HG03139 (cell line): Measurements from ENCODE around the gene MCUR1.
"Not testable (repeated sequence)": the region's sequence is repeated elsewhere in the genome, so short reads cannot be mapped to it uniquely, and the experiment has no call there.

ENCODE experiments used
- ATAC-seq: cut with Tn5 transposase; IDR thresholded peaks from one replicate; pipeline ENCODE4 v1.9.1; 2021; ENCODE audit not compliant: unreplicated experiment

MCUR1 gene

GRCh38 chr6:13780162-13780561 lies 34.2 kb downstream of the MCUR1 start:
- not testable (repeated sequence) for ATAC-seq

GRCh38 chr6:13778028-13778427 lies 36.3 kb downstream of the MCUR1 start:
- ATAC-seq, result no peak

- ATAC-seq, result no peak
These were observed 37.8 kb downstream of the MCUR1 start for GRCh38 chr6:13776602-13777001.

GRCh38 chr6:13775466-13775865 lies 38.9 kb downstream of the MCUR1 start:
- ATAC-seq, result not testable (repeated sequence)

- not testable (repeated sequence) for ATAC-seq
These were observed 41.9 kb downstream of the MCUR1 start for GRCh38 chr6:13772358-13773030.

GRCh38 chr6:13769655-13770053 lies 44.7 kb downstream of the MCUR1 start:
- no peak for ATAC-seq

- ATAC-seq, result no peak
These were observed 45.2 kb downstream of the MCUR1 start for GRCh38 chr6:13769034-13769654.

GRCh38 chr6:13767121-13767808 lies 47.1 kb downstream of the MCUR1 start:
- no peak for ATAC-seq

- no peak for ATAC-seq
These were observed 48.1 kb downstream of the MCUR1 start for GRCh38 chr6:13766201-13766634.

- no peak for ATAC-seq
These were observed 48.8 kb downstream of the MCUR1 start for GRCh38 chr6:13765570-13765969.

GRCh38 chr6:13764996-13765395 lies 49.4 kb downstream of the MCUR1 start:
- no peak for ATAC-seq

GRCh38 chr6:13763740-13764381 lies 50.5 kb downstream of the MCUR1 start:
- peak; percentile 44 for ATAC-seq

- no peak for ATAC-seq
These were observed 51.5 kb downstream of the MCUR1 start for GRCh38 chr6:13762611-13763441.

- ATAC-seq, result no peak
These were observed 52.9 kb downstream of the MCUR1 start for GRCh38 chr6:13761361-13762036.

GRCh38 chr6:13760307-13761304 lies 53.8 kb downstream of the MCUR1 start:
- no peak for ATAC-seq

GRCh38 chr6:13759025-13759424 lies 55.3 kb downstream of the MCUR1 start:
- no peak for ATAC-seq

- ATAC-seq, result no peak
These were observed 59.7 kb downstream of the MCUR1 start for GRCh38 chr6:13754644-13755043.

- no peak for ATAC-seq
These were observed 70.6 kb downstream of the MCUR1 start for GRCh38 chr6:13743736-13744127.
